VCaP (cell line): ENCODE results near the gene KEL.

Experiments used
- H3K27ac ChIP-seq: fragments of 450-650 bp; 2 replicates; pipeline ENCODE4 v1.5.1; 2017
- TF ChIP-seq, protein P1 (sequence below): fragments of 450-650 bp; conservative IDR thresholded peaks from 2 replicates; pipeline ENCODE4 v1.5.1; 2017; ENCODE audit warnings: mild to moderate bottlenecking, moderate library complexity

KEL gene

DNA sequence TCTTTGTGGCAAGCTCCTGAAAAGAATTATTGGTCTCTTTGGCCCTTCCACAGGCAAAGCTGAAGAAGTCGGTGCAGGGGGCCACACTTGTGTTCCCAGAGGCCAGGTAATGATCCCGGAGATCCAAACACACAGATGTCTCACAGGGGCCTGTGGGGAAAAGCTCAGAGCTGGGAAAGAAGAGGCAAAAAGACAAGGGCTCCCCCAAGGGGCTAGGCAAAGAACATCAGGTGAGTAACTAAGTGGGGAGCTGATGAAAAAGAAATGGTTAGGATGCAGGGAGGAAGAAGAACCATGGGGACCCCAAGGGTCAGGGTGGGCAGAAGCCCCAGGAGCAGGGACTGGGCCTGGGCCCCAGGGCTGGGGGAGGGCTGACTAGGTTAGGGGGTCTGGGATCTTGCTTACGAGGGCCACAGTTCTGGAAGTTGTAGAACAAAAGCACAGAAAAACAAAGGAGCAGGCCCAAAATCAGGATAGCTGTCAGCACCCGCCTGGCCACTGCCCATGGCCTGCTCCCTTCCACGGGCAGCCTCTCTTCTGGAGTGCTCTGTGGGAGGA lies 1.1 kb downstream of the KEL start:
- TF ChIP-seq, protein P1, sequence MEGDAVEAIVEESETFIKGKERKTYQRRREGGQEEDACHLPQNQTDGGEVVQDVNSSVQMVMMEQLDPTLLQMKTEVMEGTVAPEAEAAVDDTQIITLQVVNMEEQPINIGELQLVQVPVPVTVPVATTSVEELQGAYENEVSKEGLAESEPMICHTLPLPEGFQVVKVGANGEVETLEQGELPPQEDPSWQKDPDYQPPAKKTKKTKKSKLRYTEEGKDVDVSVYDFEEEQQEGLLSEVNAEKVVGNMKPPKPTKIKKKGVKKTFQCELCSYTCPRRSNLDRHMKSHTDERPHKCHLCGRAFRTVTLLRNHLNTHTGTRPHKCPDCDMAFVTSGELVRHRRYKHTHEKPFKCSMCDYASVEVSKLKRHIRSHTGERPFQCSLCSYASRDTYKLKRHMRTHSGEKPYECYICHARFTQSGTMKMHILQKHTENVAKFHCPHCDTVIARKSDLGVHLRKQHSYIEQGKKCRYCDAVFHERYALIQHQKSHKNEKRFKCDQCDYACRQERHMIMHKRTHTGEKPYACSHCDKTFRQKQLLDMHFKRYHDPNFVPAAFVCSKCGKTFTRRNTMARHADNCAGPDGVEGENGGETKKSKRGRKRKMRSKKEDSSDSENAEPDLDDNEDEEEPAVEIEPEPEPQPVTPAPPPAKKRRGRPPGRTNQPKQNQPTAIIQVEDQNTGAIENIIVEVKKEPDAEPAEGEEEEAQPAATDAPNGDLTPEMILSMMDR: peak; percentile 78
- no peak overlapping the region for H3K27ac ChIP-seq

DNA sequence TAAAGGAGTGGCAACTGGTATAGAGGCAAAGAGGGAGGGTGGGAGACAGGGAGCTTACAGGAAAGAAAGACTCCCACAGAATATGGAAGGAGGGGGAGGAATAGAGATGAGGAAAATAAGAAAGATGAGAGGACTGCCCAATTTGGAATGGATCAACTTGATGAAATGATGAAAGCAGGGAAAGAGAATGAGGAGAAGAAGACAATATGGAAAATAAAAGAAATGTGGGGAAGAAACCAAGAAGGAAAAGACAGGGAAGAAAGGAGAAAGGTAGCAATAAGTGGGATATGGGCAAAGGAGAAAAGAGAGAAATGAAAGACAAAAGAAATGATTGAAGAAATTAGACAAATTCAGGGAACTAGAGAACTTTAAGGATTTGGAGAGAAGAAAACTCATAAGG lies 3.0 kb downstream of the KEL start:
- TF ChIP-seq, protein P1: no peak
- H3K27ac ChIP-seq: no peak overlapping the region

DNA sequence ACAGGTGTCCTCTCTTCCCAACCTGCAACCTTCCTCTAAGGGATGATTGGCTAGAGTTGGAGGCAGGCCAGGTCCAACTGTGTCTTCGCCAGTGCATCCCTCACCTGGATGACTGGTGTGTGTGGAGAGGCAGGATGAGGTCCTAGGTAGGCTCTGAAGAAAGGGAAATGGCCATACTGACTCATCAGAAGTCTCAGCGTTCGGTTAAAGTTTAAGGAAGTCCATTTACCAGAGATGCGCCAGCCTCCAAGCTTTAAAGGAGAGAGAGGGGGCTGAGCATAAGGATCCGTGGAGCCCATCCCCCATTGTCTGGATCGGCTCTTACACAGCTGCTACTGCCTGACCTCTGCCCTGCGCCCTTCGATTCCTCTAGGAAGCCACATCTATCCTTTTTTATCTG lies 4.4 kb downstream of the KEL start:
- no peak overlapping the region for H3K27ac ChIP-seq
- TF ChIP-seq, protein P1: no peak

DNA sequence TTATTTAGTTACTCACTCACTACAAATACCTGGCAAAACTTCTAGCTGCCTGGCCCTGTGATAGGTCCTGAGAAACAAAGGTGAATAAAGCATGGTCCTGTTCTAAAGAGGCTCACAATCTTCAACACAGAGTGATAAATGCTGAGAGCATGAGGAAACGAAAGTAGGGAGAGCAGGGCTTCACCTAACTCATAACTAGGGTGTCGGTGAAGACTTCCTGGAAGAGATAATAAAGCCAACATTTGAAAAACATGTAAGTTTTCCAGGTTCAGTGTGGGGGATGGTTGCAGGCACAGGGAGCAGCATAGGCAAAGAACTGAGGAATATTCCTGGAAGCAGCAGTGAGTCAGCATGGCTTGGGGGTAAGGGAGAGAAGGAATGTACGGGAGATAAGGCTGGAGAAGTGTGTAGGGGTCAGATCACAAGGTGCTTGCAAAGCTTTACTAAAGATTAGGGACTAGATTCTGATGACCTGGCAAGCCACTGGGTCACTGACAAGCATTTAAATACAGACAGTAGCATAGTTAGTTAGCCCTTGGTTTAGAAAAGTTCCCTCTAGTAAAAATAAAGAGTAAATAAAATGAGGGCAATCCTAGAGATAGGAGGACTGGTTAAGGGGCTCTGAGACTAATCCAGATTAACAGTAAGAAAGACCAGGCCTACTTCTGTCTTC lies 5.1 kb downstream of the KEL start:
- TF ChIP-seq, protein P1: no peak
- H3K27ac ChIP-seq: no peak overlapping the region

DNA sequence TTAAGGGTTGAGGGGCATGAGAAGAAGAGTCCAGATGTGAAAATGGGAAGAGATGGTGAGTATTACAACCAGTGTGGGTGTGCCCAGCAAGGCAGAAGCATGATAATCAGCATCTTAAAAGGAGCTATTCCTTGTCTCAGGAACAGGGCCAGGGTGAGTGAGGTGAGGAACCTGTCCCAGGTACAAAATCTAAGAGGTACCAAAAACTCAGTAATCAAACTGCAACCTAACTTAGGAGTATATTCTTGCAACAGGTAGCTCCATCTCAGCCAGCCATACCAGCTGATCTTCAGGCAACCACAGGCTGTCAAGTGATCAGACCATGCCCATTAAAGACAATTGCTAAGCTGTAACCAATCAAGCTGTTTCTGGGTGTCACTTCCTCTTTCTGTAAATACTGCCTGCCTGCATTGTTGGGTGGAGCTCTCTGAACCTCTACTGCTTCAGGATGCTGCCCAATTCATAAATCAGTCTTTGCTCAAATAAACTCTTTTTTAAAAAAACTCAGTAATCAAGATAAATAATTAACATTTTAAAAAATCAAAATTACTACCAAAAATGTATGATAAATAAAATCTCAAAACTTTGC lies 7.4 kb downstream of the KEL start:
- no peak overlapping the region for H3K27ac ChIP-seq
- TF ChIP-seq, protein P1: no peak

DNA sequence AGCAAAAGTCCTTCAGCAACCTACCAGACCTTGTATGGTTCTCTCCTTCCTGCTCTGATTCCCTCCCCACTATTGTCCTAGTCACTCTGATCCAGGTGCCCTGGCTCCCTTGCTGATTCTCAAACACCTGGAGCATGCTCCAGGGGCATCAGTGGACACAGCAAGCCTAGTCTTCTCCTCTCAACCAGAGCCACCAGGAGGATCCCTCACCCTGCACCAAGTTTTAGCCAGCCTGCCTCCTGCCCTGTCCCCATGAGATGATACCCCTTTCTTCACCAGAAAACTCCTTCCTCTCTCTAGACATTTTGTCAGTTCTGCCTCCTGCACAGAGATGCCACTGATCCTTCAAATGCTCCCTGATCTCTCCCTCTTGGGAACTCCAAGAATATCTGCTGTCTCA lies 11.9 kb downstream of the KEL start:
- H3K27ac ChIP-seq: no peak overlapping the region
- TF ChIP-seq, protein P1: no peak

DNA sequence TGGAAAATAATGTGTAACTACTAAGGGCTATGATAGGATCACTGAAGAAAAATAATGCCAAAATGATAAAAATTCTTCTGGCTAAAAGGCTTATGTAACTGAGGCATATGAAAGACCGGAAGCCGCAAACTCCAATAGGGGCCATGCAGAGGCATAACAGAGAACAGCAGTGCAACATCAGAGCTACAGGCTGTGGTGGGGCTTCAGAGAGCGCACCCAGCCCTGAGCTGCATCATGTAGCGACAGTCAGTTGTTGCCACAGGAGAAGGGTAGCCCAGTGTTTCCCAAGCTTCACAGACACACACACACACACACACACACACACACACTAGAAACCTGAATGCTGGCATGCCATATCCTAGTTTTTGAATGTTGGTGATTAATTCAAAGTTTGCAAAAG lies 13.6 kb downstream of the KEL start:
- TF ChIP-seq, protein P1: no peak
- H3K27ac ChIP-seq: no peak overlapping the region
